Measurements from ENCODE around the gene SZRD1. TPM values are rescaled to one million over a fixed set of nuclear protein-coding genes. Genes with fewer than 3 reads are reported as not detected.
A peak's percentile ranks its signal among the peaks of the same experiment; 100 is the strongest.
"Not testable (repeated sequence)": the region's sequence is repeated elsewhere in the genome, so short reads cannot be mapped to it uniquely, and the experiment has no call there.

The SZRD1 gene
- total RNA-seq, 2 donors from 2014 or later, result 119 to 140 TPM

DNA sequence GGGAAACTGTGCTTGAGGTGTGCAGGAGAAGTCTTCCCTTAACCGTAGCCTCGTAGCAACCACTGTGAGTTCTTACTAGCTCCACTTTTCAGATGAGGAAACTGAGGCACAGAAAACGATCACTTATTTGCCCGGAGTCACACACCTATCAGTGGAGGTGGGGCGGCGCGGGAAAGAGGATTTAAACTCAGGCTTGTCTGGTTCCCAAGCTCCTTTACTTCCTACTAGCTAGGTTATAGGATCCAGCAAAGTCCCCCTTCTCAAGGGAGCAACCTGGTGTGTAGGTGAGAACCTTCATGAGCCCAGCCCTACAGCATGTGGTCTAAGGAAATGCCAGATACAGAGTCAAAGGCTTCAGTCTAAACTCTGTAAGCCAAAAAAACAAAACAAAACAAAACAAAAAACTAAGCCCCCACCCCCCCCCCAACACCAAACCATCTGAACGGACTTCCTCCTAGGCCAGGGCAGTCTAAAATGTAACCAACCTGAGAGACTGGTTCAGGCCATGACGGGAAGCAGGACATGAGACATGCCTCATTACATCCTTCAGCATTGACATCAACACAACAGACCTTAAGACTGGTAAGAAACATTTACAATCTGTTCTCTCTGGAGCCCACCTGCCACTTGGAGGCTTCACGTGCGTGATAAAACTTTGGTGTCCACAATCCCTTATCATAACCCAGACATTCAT is 14.1 kb upstream of the SZRD1 start:
- Histone ChIP-seq H3K9ac (ENCODE audit: low read depth in 2 of 2, low read length in 2 of 2) (peak overlapping the region; percentile 77 to 95), H3K9me3 (no peaks in the 10 kb centered on the region), H3K27me3 (no peaks in the 10 kb centered on the region), H3K36me3 (no peaks in the 10 kb centered on the region), H3K4me3 (peak overlapping the region; percentile 93), H3K27ac (peak overlapping the region; percentile 85), H3K4me1 (peaks cover 4% of the 10 kb centered on the region)
- peak; percentile 39 for DNase-seq
- TF ChIP-seq, protein P1, sequence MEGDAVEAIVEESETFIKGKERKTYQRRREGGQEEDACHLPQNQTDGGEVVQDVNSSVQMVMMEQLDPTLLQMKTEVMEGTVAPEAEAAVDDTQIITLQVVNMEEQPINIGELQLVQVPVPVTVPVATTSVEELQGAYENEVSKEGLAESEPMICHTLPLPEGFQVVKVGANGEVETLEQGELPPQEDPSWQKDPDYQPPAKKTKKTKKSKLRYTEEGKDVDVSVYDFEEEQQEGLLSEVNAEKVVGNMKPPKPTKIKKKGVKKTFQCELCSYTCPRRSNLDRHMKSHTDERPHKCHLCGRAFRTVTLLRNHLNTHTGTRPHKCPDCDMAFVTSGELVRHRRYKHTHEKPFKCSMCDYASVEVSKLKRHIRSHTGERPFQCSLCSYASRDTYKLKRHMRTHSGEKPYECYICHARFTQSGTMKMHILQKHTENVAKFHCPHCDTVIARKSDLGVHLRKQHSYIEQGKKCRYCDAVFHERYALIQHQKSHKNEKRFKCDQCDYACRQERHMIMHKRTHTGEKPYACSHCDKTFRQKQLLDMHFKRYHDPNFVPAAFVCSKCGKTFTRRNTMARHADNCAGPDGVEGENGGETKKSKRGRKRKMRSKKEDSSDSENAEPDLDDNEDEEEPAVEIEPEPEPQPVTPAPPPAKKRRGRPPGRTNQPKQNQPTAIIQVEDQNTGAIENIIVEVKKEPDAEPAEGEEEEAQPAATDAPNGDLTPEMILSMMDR (IDR thresholded peaks at IDR 0.05), result no peak
- intact Hi-C loops (cut with DNase I), result loop anchor here (10.0 kb wide), 1 partner anchor 98 kb away; no protein-coding TSS in a partner anchor

DNA sequence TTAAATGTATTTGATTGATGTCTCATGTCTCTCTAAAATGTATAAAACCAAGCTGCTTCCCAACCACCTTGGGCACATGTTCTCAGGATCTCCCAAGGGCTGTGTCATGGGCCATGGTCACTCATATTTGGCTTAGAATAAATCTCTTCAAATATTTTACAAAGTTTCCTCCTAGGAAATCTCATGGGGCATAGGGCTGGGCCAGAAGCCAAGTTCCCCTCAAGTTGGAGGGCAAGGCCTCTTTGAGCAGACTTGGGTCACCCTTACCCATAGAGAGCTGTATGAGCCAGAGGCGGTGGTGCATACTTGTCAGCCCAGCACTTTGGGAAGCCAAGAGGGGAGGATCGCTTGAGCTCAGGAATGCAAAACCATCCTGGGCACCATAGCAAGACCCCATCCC is 12.4 kb upstream of the SZRD1 start:
- intact Hi-C loops (cut with DNase I), result loop anchor here (10.0 kb wide), 1 partner anchor 100 kb away; no protein-coding TSS in a partner anchor

DNA sequence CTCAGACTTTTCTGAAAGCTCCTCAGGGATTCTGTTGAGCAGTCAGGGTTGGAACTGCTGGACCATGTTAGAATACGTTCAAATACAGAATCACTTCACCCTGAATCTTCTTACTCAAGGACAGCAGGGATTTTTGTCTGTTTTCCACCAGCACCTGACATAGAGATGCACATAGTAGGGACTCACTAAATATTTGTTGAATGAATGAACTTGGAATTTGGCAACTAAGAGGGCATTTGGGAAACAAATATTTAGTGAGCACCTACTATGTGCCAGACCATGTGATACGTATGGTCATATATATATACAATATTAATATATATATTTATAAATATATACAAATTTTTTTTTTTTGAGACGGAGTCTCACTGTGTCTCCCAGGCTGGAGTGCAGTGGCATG is 10.2 kb upstream of the SZRD1 start:
- H3K9me3 ChIP-seq, result no peaks in the 10 kb centered on the region
- TF ChIP-seq, protein P1 (IDR thresholded peaks at IDR 0.05), result no peak
- intact Hi-C loops (cut with DNase I), result loop anchor here (10.0 kb wide), 1 partner anchor 102 kb away; no protein-coding TSS in a partner anchor

More for the DNA sequence above, 12.4 kb upstream of the SZRD1 start:
- Histone ChIP-seq H3K27ac (no peak overlapping the region), H3K27me3 (no peaks in the 10 kb centered on the region), H3K4me1 (peaks cover 4% of the 10 kb centered on the region), H3K4me3 (no peak overlapping the region), H3K9me3 (no peaks in the 10 kb centered on the region), H3K36me3 (no peaks in the 10 kb centered on the region), H3K9ac (ENCODE audit: low read depth in 2 of 2, low read length in 2 of 2) (no peak overlapping the region)
- TF ChIP-seq, protein P1 (IDR thresholded peaks at IDR 0.05), result no peak
- no peak for DNase-seq

DNA sequence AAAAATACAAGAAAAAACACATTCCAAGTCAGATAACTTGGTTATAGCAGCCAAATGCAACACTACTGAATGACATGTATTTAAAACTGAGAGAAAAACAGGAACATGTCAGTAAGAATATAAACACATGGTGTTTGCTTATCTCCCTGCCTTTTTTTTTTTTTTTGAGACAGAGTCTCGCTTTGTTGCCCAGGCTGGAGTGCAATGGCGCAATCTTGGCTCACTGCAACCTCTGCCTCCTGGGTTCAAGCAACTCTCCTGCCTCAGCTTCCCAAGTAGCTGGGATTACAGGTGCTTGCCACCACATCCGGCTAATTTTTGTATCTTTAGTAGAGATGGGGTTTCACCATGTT is 1.9 kb upstream of the SZRD1 start:
- H3K27ac ChIP-seq, result not testable (repeated sequence)
- intact Hi-C loops (cut with DNase I), result loop anchor here (10.0 kb wide), 1 partner anchor 160 kb away; no protein-coding TSS in a partner anchor

More for the DNA sequence above, 10.2 kb upstream of the SZRD1 start:
- H3K27me3 ChIP-seq, result no peaks in the 10 kb centered on the region
- no peak overlapping the region for H3K9ac ChIP-seq (ENCODE audit: low read depth in 2 of 2, low read length in 2 of 2)
- no peak overlapping the region for H3K27ac ChIP-seq
- no peaks in the 10 kb centered on the region for H3K4me1 ChIP-seq
- no peak overlapping the region for H3K4me3 ChIP-seq
- no peaks in the 10 kb centered on the region for H3K36me3 ChIP-seq
- no peak for DNase-seq

DNA sequence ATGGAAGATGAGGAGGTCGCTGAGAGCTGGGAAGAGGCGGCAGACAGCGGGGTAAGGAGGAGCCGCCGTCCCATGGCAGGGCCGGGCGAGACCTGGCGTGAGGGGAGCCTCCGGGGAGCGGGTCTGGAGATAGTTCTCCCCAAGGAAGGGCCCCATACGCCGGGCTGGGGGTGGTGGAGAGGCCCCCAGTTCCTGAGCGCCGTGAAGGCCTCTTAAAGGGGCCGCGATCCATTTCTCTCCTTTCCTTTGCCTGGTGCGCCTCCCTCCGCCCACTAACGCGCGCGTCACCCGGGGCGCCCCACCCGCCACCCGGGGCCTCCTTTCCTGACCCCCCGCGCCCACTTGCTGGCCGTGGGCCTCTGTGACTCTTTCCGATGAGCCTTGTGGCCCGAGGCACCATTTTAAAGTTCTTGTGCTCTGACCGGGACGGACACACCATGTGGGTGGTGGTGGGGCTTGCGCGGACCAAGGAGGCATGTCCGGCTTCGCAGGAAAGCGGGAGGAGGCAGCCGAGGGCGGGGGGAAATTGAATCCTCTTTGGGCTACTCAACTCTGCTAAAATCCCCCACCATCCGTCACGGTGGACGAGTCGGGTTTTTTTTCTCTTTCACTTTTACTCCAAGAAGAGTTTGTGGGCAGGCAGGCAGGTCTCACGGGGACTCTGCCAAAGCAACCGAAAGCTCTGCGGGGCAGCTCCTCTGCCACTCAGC is 371 bp downstream of the SZRD1 start:
- Histone ChIP-seq H3K4me1 (peaks cover 8% of the 10 kb centered on the region), H3K4me3 (peak overlapping the region; percentile 70), H3K36me3 (no peaks in the 10 kb centered on the region), H3K9ac (ENCODE audit: low read depth in 2 of 2, low read length in 2 of 2) (peak overlapping the region; percentile 93), H3K27me3 (no peaks in the 10 kb centered on the region), H3K9me3 (no peaks in the 10 kb centered on the region), H3K27ac (peak overlapping the region; percentile 91)
- peak; percentile 86 for DNase-seq
- intact Hi-C loops (cut with DNase I), result loop anchor here (10.0 kb wide), 1 partner anchor 163 kb away; no protein-coding TSS in a partner anchor
- TF ChIP-seq, protein P1 (IDR thresholded peaks at IDR 0.05), result no peak

More for the DNA sequence above, 1.9 kb upstream of the SZRD1 start:
- not testable (repeated sequence) for H3K27me3 ChIP-seq; DNase-seq; H3K9me3 ChIP-seq; H3K36me3 ChIP-seq; H3K9ac ChIP-seq (ENCODE audit: low read depth in 2 of 2, low read length in 2 of 2); H3K4me3 ChIP-seq; H3K4me1 ChIP-seq
